ENCODE measurements around the gene ABR. TPM values are rescaled to one million over a fixed set of nuclear protein-coding genes. Genes with fewer than 3 reads are reported as not detected.
"Not testable (repeated sequence)": the region's sequence is repeated elsewhere in the genome, so short reads cannot be mapped to it uniquely, and the experiment has no call there.

Gene ABR
- total RNA-seq, 1 donor from 2014 or later: 195 TPM

DNA sequence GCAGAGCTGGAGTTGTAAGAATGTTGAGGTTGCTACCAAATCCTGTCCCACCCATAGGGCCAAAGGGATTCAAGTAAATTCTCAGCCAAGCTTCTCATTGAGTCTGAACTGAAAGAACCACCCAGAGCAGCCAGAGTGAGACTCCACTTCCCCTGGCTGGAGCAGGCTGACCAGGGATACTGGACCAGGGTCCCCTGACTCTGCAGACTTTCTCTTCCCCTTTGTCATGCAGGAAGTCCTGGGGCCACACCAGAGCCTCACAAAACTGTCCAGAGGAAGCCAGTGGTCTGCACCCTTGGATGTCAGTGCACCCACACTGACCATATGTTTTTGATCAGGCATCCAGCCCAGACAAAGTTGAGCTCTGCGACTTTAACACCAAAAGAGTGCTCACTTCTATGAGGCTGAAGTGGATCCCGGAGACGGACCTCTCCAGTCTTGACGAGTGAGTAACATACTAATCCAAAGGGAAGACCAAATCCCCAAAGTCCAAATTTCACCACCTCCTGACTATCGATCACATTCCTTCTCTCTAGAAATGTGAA is 204.3 kb downstream of the ABR start:
- DNase-seq (ENCODE audit: low read depth): no peak
- TF ChIP-seq, protein P1, sequence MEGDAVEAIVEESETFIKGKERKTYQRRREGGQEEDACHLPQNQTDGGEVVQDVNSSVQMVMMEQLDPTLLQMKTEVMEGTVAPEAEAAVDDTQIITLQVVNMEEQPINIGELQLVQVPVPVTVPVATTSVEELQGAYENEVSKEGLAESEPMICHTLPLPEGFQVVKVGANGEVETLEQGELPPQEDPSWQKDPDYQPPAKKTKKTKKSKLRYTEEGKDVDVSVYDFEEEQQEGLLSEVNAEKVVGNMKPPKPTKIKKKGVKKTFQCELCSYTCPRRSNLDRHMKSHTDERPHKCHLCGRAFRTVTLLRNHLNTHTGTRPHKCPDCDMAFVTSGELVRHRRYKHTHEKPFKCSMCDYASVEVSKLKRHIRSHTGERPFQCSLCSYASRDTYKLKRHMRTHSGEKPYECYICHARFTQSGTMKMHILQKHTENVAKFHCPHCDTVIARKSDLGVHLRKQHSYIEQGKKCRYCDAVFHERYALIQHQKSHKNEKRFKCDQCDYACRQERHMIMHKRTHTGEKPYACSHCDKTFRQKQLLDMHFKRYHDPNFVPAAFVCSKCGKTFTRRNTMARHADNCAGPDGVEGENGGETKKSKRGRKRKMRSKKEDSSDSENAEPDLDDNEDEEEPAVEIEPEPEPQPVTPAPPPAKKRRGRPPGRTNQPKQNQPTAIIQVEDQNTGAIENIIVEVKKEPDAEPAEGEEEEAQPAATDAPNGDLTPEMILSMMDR (conservative IDR thresholded peaks at IDR 0.05; ENCODE audit: low read depth, low read length): no peak
- H3K4me3 ChIP-seq (ENCODE audit: low read depth, low read length): no peak overlapping the region

DNA sequence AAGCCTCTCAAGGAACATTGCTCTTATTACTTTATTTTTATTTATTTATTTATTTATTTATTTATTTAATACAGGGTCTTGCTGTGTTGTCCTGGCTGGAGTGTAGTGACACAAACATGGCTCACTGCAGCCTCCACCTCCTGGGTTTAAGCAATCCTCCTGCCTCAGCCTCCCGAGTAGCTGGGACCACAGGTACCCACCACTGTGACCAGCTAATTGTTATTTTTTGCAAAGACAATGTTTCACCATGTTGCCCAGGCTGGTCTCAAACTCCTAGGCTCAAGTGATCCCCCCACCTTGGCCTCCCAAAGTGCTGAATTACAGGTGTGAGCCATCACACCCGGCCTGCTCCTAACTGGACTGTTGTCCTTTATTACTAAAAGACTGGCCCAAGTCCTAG is 205.0 kb downstream of the ABR start:
- not testable (repeated sequence) for H3K4me3 ChIP-seq (ENCODE audit: low read depth, low read length); DNase-seq (ENCODE audit: low read depth)

DNA sequence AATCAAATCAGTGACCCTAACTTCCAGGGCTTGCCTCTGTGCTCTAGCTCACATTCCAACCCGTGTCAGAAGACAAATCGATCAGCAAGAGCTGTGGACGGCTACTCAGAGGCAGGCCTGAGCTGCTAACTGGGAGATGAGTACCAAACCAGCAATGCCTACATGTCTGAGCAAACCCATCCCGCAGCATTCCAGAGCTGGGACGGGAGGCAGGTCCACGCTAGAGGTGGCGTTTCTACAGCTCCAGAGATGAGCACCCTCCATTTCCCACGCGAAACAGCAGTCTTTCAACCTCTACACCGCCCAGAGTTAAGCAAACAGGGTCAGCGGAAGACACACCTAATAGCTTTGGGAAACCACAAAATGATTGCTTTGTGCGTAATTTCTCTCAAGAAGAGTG is 206.7 kb downstream of the ABR start:
- H3K4me3 ChIP-seq (ENCODE audit: low read depth, low read length): no peak overlapping the region
- DNase-seq (ENCODE audit: low read depth): no peak
- TF ChIP-seq, protein P1 (conservative IDR thresholded peaks at IDR 0.05; ENCODE audit: low read depth, low read length): no peak

DNA sequence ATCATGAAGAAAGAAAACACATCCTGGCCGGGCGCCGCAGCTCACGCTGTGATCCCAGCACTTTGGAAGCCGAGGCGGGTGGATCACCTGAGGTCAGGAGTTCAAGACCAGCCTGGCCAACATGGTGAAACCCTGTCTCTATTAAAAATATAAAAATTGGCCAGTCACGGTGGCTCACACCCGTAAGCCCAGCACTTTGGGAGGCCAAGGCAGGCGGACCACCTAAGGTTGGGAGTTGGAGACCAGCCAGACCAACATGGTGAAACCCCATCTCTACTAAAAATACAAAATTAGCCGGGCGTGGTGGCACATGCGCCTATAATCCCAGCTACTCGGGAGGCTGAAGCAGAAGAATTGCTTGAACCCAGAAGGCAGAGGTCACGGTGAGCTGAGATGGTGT is 207.9 kb downstream of the ABR start:
- H3K4me3 ChIP-seq (ENCODE audit: low read depth, low read length); DNase-seq (ENCODE audit: low read depth): not testable (repeated sequence)

DNA sequence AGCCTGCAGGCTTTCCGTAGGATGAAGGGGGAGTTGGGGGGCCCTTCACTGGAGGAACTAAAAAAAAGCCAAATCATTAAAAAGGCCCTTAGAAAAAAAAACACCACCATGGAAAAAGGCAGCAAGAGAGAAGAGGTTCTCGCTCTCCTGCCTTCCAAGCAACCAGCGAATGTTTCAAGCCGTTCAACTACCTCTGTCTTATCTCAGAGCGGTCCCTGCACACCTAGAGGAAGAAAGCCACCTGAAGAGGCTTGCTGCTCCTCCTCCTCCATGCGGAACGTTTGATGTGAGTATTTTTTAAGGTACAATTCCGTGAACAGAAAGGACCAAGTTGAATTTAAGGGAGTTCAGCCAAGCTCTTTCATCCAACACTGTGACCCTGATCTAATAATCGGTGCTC is 209.4 kb downstream of the ABR start:
- no peak for DNase-seq (ENCODE audit: low read depth)
- peak overlapping the region; percentile 7 for H3K4me3 ChIP-seq (ENCODE audit: low read depth, low read length)
- TF ChIP-seq, protein P1 (conservative IDR thresholded peaks at IDR 0.05; ENCODE audit: low read depth, low read length): no peak

DNA sequence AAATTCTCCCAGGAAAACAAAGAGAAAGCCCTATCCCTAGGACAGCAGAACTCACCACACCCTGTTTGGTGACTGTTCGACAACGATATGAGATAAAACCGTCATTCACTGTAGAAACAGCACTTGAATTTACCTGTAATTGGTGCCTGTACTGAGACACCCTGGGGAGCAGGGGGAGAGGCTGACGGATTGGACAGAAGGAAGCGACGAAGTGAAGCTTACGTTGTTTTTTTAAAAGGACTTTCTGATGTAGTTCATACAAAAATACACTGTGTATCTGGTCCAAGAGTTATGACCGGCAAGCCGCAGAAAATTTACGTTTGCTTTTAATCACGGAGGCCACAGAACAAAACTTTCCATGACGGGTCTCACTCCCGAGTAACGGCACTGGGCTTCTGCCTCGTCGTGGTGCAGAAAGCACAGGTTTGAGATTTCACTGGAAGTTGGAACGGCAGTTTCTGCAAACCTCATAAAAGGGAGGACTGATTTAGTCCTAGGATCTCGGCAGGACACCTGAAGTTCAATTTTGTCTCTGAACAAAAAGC is 209.9 kb downstream of the ABR start:
- TF ChIP-seq, protein P1 (conservative IDR thresholded peaks at IDR 0.05; ENCODE audit: low read depth, low read length): no peak
- peak overlapping the region; percentile 7 for H3K4me3 ChIP-seq (ENCODE audit: low read depth, low read length)
- no peak for DNase-seq (ENCODE audit: low read depth)

DNA sequence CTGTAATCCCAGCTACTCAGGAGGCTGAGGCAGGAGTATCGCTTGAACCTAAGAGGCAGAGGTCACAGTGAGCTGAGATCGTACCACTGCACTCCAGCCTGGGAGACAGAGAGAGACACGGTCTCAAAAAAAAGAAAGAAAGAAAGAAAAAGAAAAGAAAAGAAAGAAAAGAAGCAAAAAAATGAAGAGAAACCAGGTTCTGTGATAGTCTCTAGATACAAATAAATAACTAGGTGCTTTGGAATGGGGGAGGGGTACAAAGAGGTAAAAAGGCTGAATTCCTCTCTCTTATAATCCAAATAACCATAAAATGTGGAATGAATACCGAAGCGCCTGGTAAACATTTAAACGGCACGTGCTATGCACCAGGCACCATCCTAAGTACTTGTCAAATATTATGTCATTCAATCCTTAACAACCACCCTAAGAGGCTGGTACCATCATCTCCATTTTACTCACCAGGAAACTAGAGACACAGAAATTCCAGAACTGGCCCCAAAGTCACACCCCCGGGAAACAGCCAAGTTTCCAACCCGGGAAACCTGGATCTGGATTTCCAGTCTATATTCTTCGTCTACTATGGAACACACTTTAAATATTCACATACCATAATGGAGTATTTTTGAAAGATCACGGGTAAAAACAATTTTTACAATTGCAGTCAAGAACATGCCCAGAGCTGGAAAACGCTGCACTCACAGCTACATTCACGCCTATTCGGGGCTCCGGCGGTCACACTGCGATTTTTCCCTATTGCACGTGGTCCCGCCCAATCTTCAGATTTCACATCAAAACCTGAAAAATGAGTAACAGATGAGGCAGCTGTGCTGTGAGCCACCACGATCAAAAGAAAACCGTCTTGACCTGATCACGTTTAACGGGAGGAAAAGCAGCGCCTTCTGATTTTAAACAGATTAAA is 210.7 kb downstream of the ABR start:
- peak overlapping the region; percentile 7 for H3K4me3 ChIP-seq (ENCODE audit: low read depth, low read length)
- TF ChIP-seq, protein P1 (conservative IDR thresholded peaks at IDR 0.05; ENCODE audit: low read depth, low read length): no peak
- DNase-seq (ENCODE audit: low read depth): no peak

DNA sequence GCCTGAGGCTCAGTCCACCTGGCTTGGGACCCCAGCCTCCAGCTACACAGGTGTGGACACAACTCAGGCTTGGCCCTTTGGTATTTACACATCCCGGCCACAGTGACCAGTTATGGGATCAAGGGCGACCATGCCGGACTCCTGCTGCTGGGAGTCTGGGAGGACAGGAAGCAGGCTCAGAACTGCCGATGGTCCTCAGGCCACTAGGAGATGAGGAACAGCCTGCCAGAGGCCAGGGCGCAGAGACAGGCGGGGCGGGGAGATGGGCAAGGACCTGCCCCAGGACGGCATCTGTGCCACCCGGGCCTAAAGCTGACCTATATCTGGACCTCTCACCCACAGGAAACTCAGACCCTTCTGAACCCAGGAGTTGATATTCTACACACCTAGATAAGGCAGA is 212.7 kb downstream of the ABR start:
- no peak overlapping the region for H3K4me3 ChIP-seq (ENCODE audit: low read depth, low read length)
- TF ChIP-seq, protein P1 (conservative IDR thresholded peaks at IDR 0.05; ENCODE audit: low read depth, low read length): no peak
- no peak for DNase-seq (ENCODE audit: low read depth)
